T-helper 1 cell (primary cell): Measurements from ENCODE around the gene CDK15.
"Not testable (repeated sequence)": the region's sequence is repeated elsewhere in the genome, so short reads cannot be mapped to it uniquely, and the experiment has no call there.

Experiments used
- DNase-seq, 5 donors: peaks; one replicate each; pipeline ENCODE4 v3.0.0-alpha.2; 2012 to 2020

The CDK15 gene

GRCh38 chr2:201790291-201790690, 16.0 kb upstream of the CDK15 start:
- DNase-seq: no peak

GRCh38 chr2:201790989-201791388, 15.3 kb upstream of the CDK15 start:
- DNase-seq: no peak

GRCh38 chr2:201793631-201794030, 12.7 kb upstream of the CDK15 start:
- DNase-seq: no peak

GRCh38 chr2:201794294-201794693, 12.0 kb upstream of the CDK15 start:
- no peak for DNase-seq

GRCh38 chr2:201795607-201796477, 10.5 kb upstream of the CDK15 start:
- DNase-seq: no peak

GRCh38 chr2:201796478-201796865, 9.9 kb upstream of the CDK15 start:
- DNase-seq: no peak

- DNase-seq: no peak
These were observed 9.0 kb upstream of the CDK15 start for GRCh38 chr2:201797175-201797840.

GRCh38 chr2:201798252-201798913, 8.0 kb upstream of the CDK15 start:
- no peak for DNase-seq

- not testable (repeated sequence) for DNase-seq
These were observed 7.4 kb upstream of the CDK15 start for GRCh38 chr2:201798914-201799285.

GRCh38 chr2:201807452-201807999, 1.2 kb downstream of the CDK15 start:
- no peak for DNase-seq

- no peak for DNase-seq
These were observed 1.7 kb downstream of the CDK15 start for GRCh38 chr2:201808027-201808426.

GRCh38 chr2:201809633-201810032, 3.3 kb downstream of the CDK15 start:
- DNase-seq: no peak

- not testable (repeated sequence) for DNase-seq
These were observed 4.3 kb downstream of the CDK15 start for GRCh38 chr2:201810604-201811003.

- no peak for DNase-seq
These were observed 7.8 kb downstream of the CDK15 start for GRCh38 chr2:201813996-201814760.

- no peak for DNase-seq
These were observed 10.6 kb downstream of the CDK15 start for GRCh38 chr2:201816657-201817575.

- DNase-seq: no peak
These were observed 14.2 kb downstream of the CDK15 start for GRCh38 chr2:201820383-201821007.

GRCh38 chr2:201821080-201821479, 14.7 kb downstream of the CDK15 start:
- no peak for DNase-seq

GRCh38 chr2:201824212-201824611, 17.9 kb downstream of the CDK15 start:
- no peak for DNase-seq

GRCh38 chr2:201827621-201828020, 21.3 kb downstream of the CDK15 start:
- no peak for DNase-seq

GRCh38 chr2:201828220-201828619, 21.9 kb downstream of the CDK15 start:
- no peak for DNase-seq

- no peak for DNase-seq
These were observed 24.3 kb downstream of the CDK15 start for GRCh38 chr2:201830666-201831065.
